Transverse colon (tissue), 4 donors: ENCODE data around the gene PRKCE.

Source experiments
- CTCF ChIP-seq, 5 experiments: fragments of 200-600 bp in 3 of 5; fragments of 450-650 bp in 2 of 5; sonication (generic) in 3 of 5; IDR thresholded peaks; 1 replicate in 2 of 5; 2 replicates in 3 of 5; pipeline ENCODE4 v1.5.1; 2016 to 2017; ENCODE audit warnings: antibody characterized with exemption in 5 of 5, inconsistent platforms in 3 of 5, mild to moderate bottlenecking in 2 of 5, moderate library complexity in 1 of 5
- POLR2A ChIP-seq: fragments of 450-650 bp; IDR thresholded peaks from one replicate; pipeline ENCODE4 v1.6.1; 2016; ENCODE audit warnings: antibody characterized with exemption, mild to moderate bottlenecking, moderate library complexity
- POLR2AphosphoS5 ChIP-seq, 3 donors: sonication (generic); formaldehyde crosslinking; IDR thresholded peaks; one replicate each; pipeline ENCODE4 v1.6.1; 2016; ENCODE audit warnings: antibody characterized with exemption in 3 of 3

GRCh38 chr2:45676088-45676487, 24.6 kb downstream of the PRKCE start:
- TF ChIP-seq POLR2A (no peak), CTCF (IDR thresholded peaks at IDR 0.05) (no peak), POLR2AphosphoS5 (IDR thresholded peaks at IDR 0.05) (no peak)
